CD4-positive, alpha-beta T cell treated with Interleukin-6 for 4 hours (primary cell): Measurements from ENCODE around the gene GORASP1.
"Not testable (repeated sequence)": the region's sequence is repeated elsewhere in the genome, so short reads cannot be mapped to it uniquely, and the experiment has no call there.

Experiments
- DNase-seq: peaks from one replicate; pipeline ENCODE4 v3.0.0-alpha.2; 2020; ENCODE audit warnings: mixed read lengths

The GORASP1 gene

GRCh38 chr3:39062180-39062579 lies 45.2 kb downstream of the GORASP1 start:
- no peak for DNase-seq

- not testable (repeated sequence) for DNase-seq
These were observed 46.2 kb downstream of the GORASP1 start for GRCh38 chr3:39061228-39061627.

- DNase-seq: no peak
These were observed 51.3 kb downstream of the GORASP1 start for GRCh38 chr3:39056151-39056550.

GRCh38 chr3:39053696-39054095 lies 53.7 kb downstream of the GORASP1 start:
- DNase-seq: no peak

GRCh38 chr3:39052583-39052982 lies 54.8 kb downstream of the GORASP1 start:
- no peak for DNase-seq

- peak; percentile 95 for DNase-seq
These were observed 55.5 kb downstream of the GORASP1 start, which contains the start of the genes SCN11A and WDR48 for GRCh38 chr3:39051649-39052561. TSS of gene SCN11A (minus strand) at chr3:39051944. CDS start at chr3:38950362, 101,582 bp downstream. TSS of gene WDR48 (plus strand) at chr3:39052016. CDS start at chr3:39052026, 10 bp downstream.

GRCh38 chr3:39050029-39050428 lies 57.4 kb downstream of the GORASP1 start:
- no peak for DNase-seq
